Body of pancreas (tissue), 4 donors: ENCODE results near the gene TMEM144. TPM values are rescaled to one million over a fixed set of nuclear protein-coding genes. Genes with fewer than 3 reads are reported as not detected.
"Not testable (repeated sequence)": the region's sequence is repeated elsewhere in the genome, so short reads cannot be mapped to it uniquely, and the experiment has no call there.

Experiments used
- ATAC-seq: fragments of 150-250 bp; one replicate; pipeline ENCODE4 v1.9.1; 2016
- DNase-seq, 4 donors: peaks; one replicate each; pipeline ENCODE4 v3.0.0-alpha.2; 2019
- H3K27ac ChIP-seq, 4 donors: fragments of 200-600 bp; sonication (generic); 1 replicate in 3 of 4; 2 replicates in 1 of 4; pipeline versions ENCODE4 v1.5.1 to v1.6.1; 2016 to 2019; ENCODE audit warnings: mild to moderate bottlenecking in 1 of 4, mixed read lengths in 1 of 4, moderate library complexity in 1 of 4
- H3K27me3 ChIP-seq, 2 donors: fragments of 200-600 bp; sonication (generic); one replicate each; pipeline ENCODE4 v1.6.0; 2016; ENCODE audit warnings: mild to moderate bottlenecking in 1 of 2
- H3K36me3 ChIP-seq, 2 donors: fragments of 200-600 bp; sonication (generic); replicated peaks in 1 of 2; 2 replicates each; pipeline ENCODE4 v1.5.1; 2016; ENCODE audit warnings: low read depth in 2 of 2; ENCODE audit not compliant: insufficient read depth in 1 of 2
- H3K4me1 ChIP-seq: fragments of 200-600 bp; sonication (generic); one replicate; pipeline ENCODE4 v1.6.0; 2016
- H3K4me3 ChIP-seq, 2 donors: fragments of 200-600 bp; sonication (generic); 1 replicate in 1 of 2; 2 replicates in 1 of 2; pipeline ENCODE4 v1.5.1; 2016 to 2019
- H3K9me3 ChIP-seq, 3 donors: fragments of 200-600 bp; sonication (generic); 1 replicate in 2 of 3; 2 replicates in 1 of 3; pipeline ENCODE4 v1.5.1; 2016
- POLR2A ChIP-seq, 3 donors: fragments of 450-650 bp; IDR thresholded peaks; one replicate each; pipeline ENCODE4 v1.6.1; 2016; ENCODE audit warnings: antibody characterized with exemption in 3 of 3, mild to moderate bottlenecking in 2 of 3
- WGBS, 2 donors: methylation state at CpG; one replicate each; pipeline ENCODE4 v1.1.5; 2017; 5-methylcytosine and 5-hydroxymethylcytosine counted together
- intact Hi-C: fragments of 100-400 bp; cut with DNase I; formaldehyde crosslinking; loops from one replicate; pipeline ENCODE4 v1.15.1; 2023
- total RNA-seq, 2 donors: library from RNA; depleted of rRNA; stranded (reverse); fragments of >200 nt; gene quantifications; one replicate each; pipeline ENCODE4 v1.1.0, GENCODE V29; 2016
- TF ChIP-seq, protein P1 (sequence below), 7 experiments: fragments of 450-650 bp in 4 of 7; fragments of 200-600 bp in 3 of 7; sonication (generic) in 3 of 7; IDR thresholded peaks; one replicate each; pipeline ENCODE4 v1.5.1; 2016 to 2019; ENCODE audit warnings: antibody characterized with exemption in 7 of 7

Gene TMEM144
- total RNA-seq, 2 donors from 2014 or later: 10.5 to 13.0 TPM

DNA sequence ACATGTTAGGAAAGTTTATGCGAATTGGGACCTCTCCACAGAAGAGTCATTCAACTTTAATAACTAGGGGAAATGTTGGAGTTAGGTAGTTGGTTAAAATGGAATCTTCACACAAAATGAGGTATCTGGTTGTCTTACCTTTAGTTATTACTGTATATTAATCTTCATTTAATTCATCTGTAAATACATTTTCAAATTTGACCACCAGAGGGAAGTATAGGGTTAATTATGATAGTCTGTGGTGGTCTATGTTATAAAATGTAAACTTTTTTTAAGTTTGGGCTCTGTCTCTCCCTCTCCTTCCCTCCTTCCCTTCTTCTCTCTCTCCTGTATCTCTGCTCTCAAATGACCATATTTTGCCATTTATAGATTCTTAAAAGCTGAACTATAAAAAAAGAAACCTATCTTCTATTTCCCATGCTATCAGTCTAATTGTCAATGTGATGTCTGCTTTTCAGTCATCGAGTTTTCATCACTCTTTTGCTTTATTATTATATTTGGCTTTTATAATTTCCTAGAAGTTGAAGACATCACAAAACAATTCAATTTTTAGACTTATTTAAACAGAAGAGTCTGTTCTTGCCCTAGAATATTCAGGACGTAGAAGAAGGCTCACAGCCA lies 49.8 kb downstream of the TMEM144 start:
- Histone ChIP-seq H3K27me3 (no peaks in the 10 kb centered on the region), H3K36me3 (no peaks in the 10 kb centered on the region), H3K4me3 (no peak overlapping the region), H3K27ac (no peak overlapping the region), H3K4me1 (no peaks in the 10 kb centered on the region), H3K9me3 (no peaks in the 10 kb centered on the region)
- intact Hi-C loops: loop anchor here (10.0 kb wide), 1 partner anchor 365 kb away; no protein-coding TSS in a partner anchor
- DNase-seq: no peak
- 32 to 46% methylated on average over 3 of the region's 3 CpGs for WGBS, 2 donors
- peak; percentile 24 for ATAC-seq
- TF ChIP-seq POLR2A (IDR thresholded peaks at IDR 0.05): no peak
- TF ChIP-seq, protein P1, sequence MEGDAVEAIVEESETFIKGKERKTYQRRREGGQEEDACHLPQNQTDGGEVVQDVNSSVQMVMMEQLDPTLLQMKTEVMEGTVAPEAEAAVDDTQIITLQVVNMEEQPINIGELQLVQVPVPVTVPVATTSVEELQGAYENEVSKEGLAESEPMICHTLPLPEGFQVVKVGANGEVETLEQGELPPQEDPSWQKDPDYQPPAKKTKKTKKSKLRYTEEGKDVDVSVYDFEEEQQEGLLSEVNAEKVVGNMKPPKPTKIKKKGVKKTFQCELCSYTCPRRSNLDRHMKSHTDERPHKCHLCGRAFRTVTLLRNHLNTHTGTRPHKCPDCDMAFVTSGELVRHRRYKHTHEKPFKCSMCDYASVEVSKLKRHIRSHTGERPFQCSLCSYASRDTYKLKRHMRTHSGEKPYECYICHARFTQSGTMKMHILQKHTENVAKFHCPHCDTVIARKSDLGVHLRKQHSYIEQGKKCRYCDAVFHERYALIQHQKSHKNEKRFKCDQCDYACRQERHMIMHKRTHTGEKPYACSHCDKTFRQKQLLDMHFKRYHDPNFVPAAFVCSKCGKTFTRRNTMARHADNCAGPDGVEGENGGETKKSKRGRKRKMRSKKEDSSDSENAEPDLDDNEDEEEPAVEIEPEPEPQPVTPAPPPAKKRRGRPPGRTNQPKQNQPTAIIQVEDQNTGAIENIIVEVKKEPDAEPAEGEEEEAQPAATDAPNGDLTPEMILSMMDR (IDR thresholded peaks at IDR 0.05): peak in 6 of 7 experiments; percentile 24 to 67 (median 56)

DNA sequence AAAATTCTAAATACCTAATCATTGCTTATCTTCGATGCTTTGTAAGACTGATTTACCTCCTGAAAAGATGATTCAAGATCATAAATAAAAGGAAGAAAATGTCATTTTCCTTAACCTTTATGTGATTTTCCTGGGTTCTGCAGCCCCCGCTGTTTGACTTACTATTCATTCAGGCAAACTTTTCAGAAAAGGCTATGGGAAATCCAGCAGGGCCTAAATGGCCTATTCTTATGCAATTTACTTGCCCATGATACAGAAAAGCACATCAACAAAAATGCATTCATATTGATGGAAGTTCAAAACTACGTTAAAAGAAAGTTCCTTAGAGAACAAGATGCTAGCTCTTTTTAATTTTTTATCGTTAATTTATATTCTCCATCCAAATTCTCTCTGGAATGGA lies 51.2 kb downstream of the TMEM144 start:
- intact Hi-C loops: no loop called here

DNA sequence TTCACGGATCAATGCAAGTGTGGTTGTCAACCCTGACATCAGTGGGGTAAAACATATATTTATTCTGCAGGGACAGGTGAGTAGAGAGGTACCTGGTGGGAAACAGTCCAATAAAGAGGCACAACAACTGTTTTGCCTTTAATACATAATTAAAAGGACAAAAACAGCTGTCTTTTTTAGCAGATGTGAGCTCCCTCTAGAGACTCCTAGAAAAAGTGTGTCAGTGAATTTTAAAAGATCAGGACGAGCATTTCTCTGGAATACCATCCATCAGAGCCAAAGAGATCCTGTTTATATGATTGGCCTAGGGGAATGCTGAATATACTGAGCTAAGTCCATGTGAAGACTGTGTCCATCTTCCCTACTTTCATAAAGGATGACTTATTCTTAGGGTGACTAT lies 58.3 kb downstream of the TMEM144 start:
- H3K27ac ChIP-seq: no peak overlapping the region
- 83 to 84% methylated on average over 2 of the region's 2 CpGs for WGBS, 2 donors
- intact Hi-C loops: no loop called here
- no peak for DNase-seq
- TF ChIP-seq, protein P1 (IDR thresholded peaks at IDR 0.05): no peak
- no peak for TF ChIP-seq POLR2A (IDR thresholded peaks at IDR 0.05)
- no peaks in the 10 kb centered on the region for H3K27me3 ChIP-seq
- no peak overlapping the region for H3K4me3 ChIP-seq
- no peaks in the 10 kb centered on the region for H3K36me3 ChIP-seq
- no peak for ATAC-seq
- no peaks in the 10 kb centered on the region for H3K9me3 ChIP-seq
- no peaks in the 10 kb centered on the region for H3K4me1 ChIP-seq

More for the DNA sequence above, 51.2 kb downstream of the TMEM144 start:
- Histone ChIP-seq H3K4me3 (no peak overlapping the region), H3K27ac (no peak overlapping the region), H3K27me3 (no peaks in the 10 kb centered on the region), H3K4me1 (no peaks in the 10 kb centered on the region), H3K36me3 (no peaks in the 10 kb centered on the region), H3K9me3 (no peaks in the 10 kb centered on the region)
- DNase-seq (no peak), ATAC-seq (no peak)
- 74 to 83% methylated on average over 4 of the region's 4 CpGs for WGBS, 2 donors
- TF ChIP-seq POLR2A (IDR thresholded peaks at IDR 0.05): no peak
- TF ChIP-seq, protein P1 (IDR thresholded peaks at IDR 0.05): no peak

DNA sequence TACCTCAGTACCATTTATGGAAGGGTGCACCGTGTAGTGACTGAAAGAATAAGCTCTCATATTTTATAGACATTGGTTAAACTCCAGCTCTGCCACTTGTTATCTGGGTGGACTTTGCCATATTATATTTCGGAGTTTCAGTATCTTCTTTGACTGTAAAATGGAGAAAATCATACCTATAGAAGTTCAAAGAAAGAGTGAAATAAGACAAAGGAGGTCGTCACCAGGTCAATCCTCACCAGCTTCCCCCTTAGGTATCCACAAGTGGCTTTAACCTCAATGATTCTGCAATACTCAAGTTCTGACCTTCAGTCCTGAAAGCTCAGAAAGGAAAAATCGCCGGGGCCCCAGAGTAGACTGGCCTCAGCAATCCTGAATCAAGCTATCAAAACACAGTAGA lies 64.3 kb downstream of the TMEM144 start:
- Histone ChIP-seq H3K27ac (no peak overlapping the region), H3K4me1 (no peaks in the 10 kb centered on the region), H3K9me3 (no peaks in the 10 kb centered on the region), H3K27me3 (no peaks in the 10 kb centered on the region), H3K36me3 (no peaks in the 10 kb centered on the region), H3K4me3 (no peak overlapping the region)
- ATAC-seq (no peak), DNase-seq (no peak)
- intact Hi-C loops: no loop called here
- TF ChIP-seq, protein P1 (IDR thresholded peaks at IDR 0.05): no peak
- WGBS, 2 donors: 71 to 73% methylated on average over 5 of the region's 5 CpGs

DNA sequence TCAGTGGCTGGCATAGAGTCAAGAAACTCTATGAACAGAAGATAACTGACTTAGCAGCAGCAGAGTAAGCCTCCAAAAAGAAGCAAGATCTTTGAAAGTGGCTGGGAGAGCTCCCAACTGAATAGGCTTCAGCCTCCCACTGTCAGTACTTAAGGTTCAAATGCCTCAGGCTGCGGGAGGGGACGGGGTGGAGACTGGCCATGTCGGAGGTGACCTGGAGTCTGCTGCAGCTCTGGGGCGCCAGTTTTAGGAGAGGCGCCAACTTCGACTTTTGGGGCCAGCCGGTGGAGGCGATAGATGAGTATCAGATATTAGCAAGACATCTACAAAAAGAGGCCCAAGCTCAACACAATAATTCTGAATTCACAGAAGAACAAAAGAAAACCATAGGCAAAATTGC lies 67.3 kb downstream of the TMEM144 start:
- TF ChIP-seq, protein P1 (IDR thresholded peaks at IDR 0.05): no peak
- no peak for TF ChIP-seq POLR2A (IDR thresholded peaks at IDR 0.05)
- 95 to 97% methylated on average over 8 of the region's 8 CpGs for whole genome bisulfite sequencing, 2 donors
- intact Hi-C loops: no loop called here
- no peaks in the 10 kb centered on the region for H3K9me3 ChIP-seq
- DNase-seq: no peak
- no peaks in the 10 kb centered on the region for H3K36me3 ChIP-seq
- H3K4me3 ChIP-seq: no peak overlapping the region
- H3K4me1 ChIP-seq: no peaks in the 10 kb centered on the region
- H3K27ac ChIP-seq: no peak overlapping the region
- ATAC-seq: no peak
- no peaks in the 10 kb centered on the region for H3K27me3 ChIP-seq

DNA sequence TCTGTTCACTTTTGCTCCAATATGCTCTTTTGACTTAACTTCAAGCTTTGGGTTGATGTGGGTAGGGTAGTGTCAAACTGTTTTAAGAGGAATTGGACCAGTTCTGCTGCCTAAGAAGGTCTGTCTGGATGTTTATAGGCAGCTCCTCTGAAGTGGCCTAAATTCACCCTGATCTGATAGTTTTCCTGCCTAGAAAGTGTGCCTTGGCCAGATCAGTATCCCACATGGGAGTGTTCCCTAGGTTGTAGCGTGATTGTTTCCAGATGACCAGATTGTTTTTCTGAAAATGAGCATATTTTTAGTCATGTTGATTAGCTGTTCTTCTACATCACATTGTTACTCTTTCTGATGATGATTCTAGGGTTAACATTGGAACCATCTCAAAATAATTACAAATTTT lies 68.8 kb downstream of the TMEM144 start:
- H3K36me3 ChIP-seq, ATAC-seq, H3K4me3 ChIP-seq, intact Hi-C loops, H3K27me3 ChIP-seq, H3K4me1 ChIP-seq, H3K27ac ChIP-seq, DNase-seq, H3K9me3 ChIP-seq: not testable (repeated sequence)
- 83 to 88% methylated on average over 1 of the region's 1 CpG for WGBS, 2 donors
